ENCODE data around the gene SOD2. TPM values are rescaled to one million over a fixed set of nuclear protein-coding genes. Genes with fewer than 3 reads are reported as not detected.
A peak's percentile ranks its signal among the peaks of the same experiment; 100 is the strongest.

Gene SOD2
- total and polyA plus RNA-seq, 2 of the 13 experiments (the other 11 are each of a cell fraction or from before 2014, with no cell fraction given) = 304 to 309 TPM

- H3K9ac ChIP-seq (ENCODE audit: insufficient read depth, low read depth, low read length) = no peak overlapping the region
- peaks cover 4% of the 10 kb centered on the region; the same call in 1 of the 2 replicates for H4K20me1 ChIP-seq (ENCODE audit: insufficient read depth, low read length)
- in situ Hi-C loops (cut with HindIII; ENCODE audit: extremely low pct_ligation_motif_present, low pct_unique_long_range_greater_than_20kb) (no loop called here), intact Hi-C loops (cut with micrococcal nuclease; ENCODE audit: unreplicated experiment) (no loop called here)
- no peak overlapping the region for H3K27ac ChIP-seq (ENCODE audit: extremely low read length, insufficient read depth, low read length)
- ChIA-PET CTCF (ENCODE audit: low intra/inter-chr PET ratio, low total read pairs) (no interaction called here), POLR2A (interaction anchor here (1.8 to 1.9 kb wide), 2 partner anchors 10 to 23 kb away, joined by 6 to 9 read pairs; partner anchors contain the start of genes SOD2 and WTAP)
- no peaks in the 10 kb centered on the region for H3K79me2 ChIP-seq (ENCODE audit: insufficient read depth, low read length)
- no peak overlapping the region for H2AFZ ChIP-seq (ENCODE audit: low read length)
- H3K4me2 ChIP-seq (ENCODE audit: low read depth, low read length) = no peak overlapping the region
- no peaks in the 10 kb centered on the region for H3K9me3 ChIP-seq (ENCODE audit: low read length)
- ATAC-seq (no peak), DNase-seq (ENCODE audit: low spot score) (no peak), FAIRE-seq (no peak)
- no peaks in the 10 kb centered on the region for H3K4me1 ChIP-seq (ENCODE audit: insufficient read depth, low read length)
- H3K27me3 ChIP-seq (ENCODE audit: control insufficient read depth in 1 of 2, insufficient read depth in 2 of 2, low read length in 2 of 2) = no peaks in the 10 kb centered on the region
- no TSS peak for BruUV-seq (replicated peaks)
- no peak overlapping the region for H3K4me3 ChIP-seq (replicated peaks in 1 of 3; ENCODE audit: insufficient read depth in 1 of 3, low read depth in 2 of 3, low read length in 3 of 3)
- WGBS (ENCODE audit: low lambda C conversion rate) = 90% methylated on average over 5 of the region's 5 CpGs
- no peak for TF ChIP-seq RARA (CRISPR knock-in tag; IDR thresholded peaks at IDR 0.05)
- TF ChIP-seq NONO (IDR thresholded peaks at IDR 0.05) = no peak
- TF ChIP-seq NONO (CRISPR knock-in tag; conservative IDR thresholded peaks at IDR 0.05) = no peak
- TF ChIP-seq TERF1 (CRISPR knock-in tag; IDR thresholded peaks at IDR 0.05) = no peak
- no peak for TF ChIP-seq NFIB (CRISPR knock-in tag; IDR thresholded peaks at IDR 0.05; ENCODE audit: borderline replicate concordance)
- no peak for TF ChIP-seq ZSCAN5A (CRISPR knock-in tag; IDR thresholded peaks at IDR 0.05; ENCODE audit: borderline replicate concordance)
- no peak for TF ChIP-seq TRIM24 (CRISPR knock-in tag; IDR thresholded peaks at IDR 0.05)
- TF ChIP-seq ZNF558 (CRISPR knock-in tag; IDR thresholded peaks at IDR 0.05; ENCODE audit: borderline replicate concordance) = no peak
- TF ChIP-seq DBP (CRISPR knock-in tag; IDR thresholded peaks at IDR 0.05; ENCODE audit: not compliant biosample characterization) = no peak
- TF ChIP-seq NFE2 (CRISPR knock-in tag; IDR thresholded peaks at IDR 0.05) = 0 out of 2 replicates have a peak, but pooled peaks have one; percentile 18
- peak; percentile 69 for TF ChIP-seq CEBPB (IDR thresholded peaks at IDR 0.05; ENCODE audit: borderline replicate concordance, low read depth, low read length)
- TF ChIP-seq RFXAP (CRISPR knock-in tag; IDR thresholded peaks at IDR 0.05; ENCODE audit: borderline replicate concordance) = no peak
- no peak for TF ChIP-seq ZNF230 (CRISPR knock-in tag; IDR thresholded peaks at IDR 0.05)
- TF ChIP-seq ZMAT5 (CRISPR knock-in tag; IDR thresholded peaks at IDR 0.05; ENCODE audit: borderline replicate concordance, low read depth) = no peak
- no peaks in the 10 kb centered on the region for H3K36me3 ChIP-seq (replicated peaks in 1 of 2; ENCODE audit: control insufficient read depth in 1 of 2, insufficient read depth in 2 of 2, low read length in 2 of 2)
Observed at GRCh38 chr6:159716247-159717096, 23.4 kb upstream of the SOD2 start.
